ENCODE measurements around the gene MS4A4A. TPM values are rescaled to one million over a fixed set of nuclear protein-coding genes. Genes with fewer than 3 reads are reported as not detected.
A peak's percentile ranks its signal among the peaks of the same experiment; 100 is the strongest.
"Not testable (repeated sequence)": the region's sequence is repeated elsewhere in the genome, so short reads cannot be mapped to it uniquely, and the experiment has no call there.

Gene MS4A4A
- total RNA-seq = 5.6 TPM

DNA sequence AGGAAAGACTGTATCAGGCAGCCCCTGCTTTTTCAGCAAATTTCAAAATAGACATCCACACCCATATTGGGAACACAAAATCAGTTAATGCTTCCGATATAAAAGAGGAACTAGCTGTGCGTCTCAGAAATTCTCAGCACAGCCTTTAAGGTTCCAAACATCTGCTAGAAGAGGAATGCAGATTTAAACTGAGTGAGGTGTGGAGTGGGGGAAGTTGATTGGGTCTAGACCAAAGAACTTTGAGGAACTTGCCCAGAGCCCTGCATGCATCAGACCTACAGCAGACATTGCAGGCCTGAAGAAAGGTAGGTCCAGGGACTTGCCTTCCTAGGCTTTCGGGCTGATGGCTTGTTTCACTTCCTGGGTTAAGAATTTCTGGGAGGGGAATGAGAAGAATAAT, at the start of gene MS4A4A:
MS4A4A (plus strand) TSS at position 255 of the 400 bp plus-strand sequence; CDS start at position 265, 10 bp downstream.
- DNase-seq (ENCODE audit: low spot score) = no peak
- ATAC-seq = peak; percentile 43

GRCh38 chr11:60230681-60231080, 49.8 kb upstream of the MS4A4A start:
- DNase-seq (ENCODE audit: low spot score) (no peak), ATAC-seq (no peak)

- ATAC-seq = no peak
- no peak for DNase-seq (ENCODE audit: low spot score)
Observed at GRCh38 chr11:60235321-60235720, 45.1 kb upstream of the MS4A4A start.

DNA sequence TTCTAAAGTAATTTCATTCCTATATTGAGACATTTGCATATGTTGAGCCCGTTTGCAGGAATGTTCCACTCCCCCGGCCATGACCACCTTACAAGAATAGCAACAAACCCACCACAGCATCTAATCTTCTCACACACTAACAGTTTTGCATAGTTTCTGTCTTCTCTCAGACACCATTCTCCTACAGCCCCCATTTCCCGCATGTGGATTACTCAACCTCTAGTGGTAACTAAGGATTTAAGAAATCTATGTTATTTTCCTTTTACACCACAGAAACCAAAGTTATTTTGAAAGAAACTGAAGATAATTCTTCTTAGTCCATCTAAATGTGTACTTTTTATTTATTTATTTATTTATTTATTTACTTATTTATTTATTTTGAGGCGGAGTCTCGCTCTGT, 39.8 kb upstream of the MS4A4A start:
- ATAC-seq = no peak
- no peak for DNase-seq (ENCODE audit: low spot score)

- DNase-seq (ENCODE audit: low spot score) (no peak), ATAC-seq (peak; percentile 29)
Observed at GRCh38 chr11:60241786-60242185, 38.7 kb upstream of the MS4A4A start.

DNA sequence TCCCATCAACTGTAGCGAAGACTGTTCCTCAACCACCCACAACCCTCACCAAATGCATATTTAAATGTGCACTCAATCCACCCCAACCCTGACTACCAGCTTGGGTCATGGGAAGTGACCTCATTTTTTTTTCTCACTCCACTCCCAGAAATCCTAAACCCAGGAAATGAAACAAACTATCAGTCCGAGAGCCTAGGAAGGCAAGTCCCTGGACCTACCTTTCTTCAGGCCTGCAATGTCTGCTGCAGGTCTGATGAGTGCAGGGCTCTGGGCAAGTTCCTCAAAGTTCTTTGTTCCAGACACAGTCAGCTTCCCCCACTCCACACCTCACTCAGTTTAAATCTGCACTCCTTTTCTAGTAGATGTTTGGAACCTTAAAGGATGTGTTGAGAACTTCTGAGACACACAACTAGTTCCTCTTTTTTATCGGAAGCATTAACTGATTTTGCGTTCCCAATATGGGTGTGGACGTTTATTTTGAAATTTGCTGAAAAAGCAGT, 37.7 kb upstream of the MS4A4A start, which contains the start of gene MS4A4E:
MS4A4E (minus strand) TSS at position 398 of the 500 bp plus-strand sequence. CDS start 13,082 bp downstream, outside the sequence.
- ATAC-seq = no peak

GRCh38 chr11:60251485-60252212, 28.8 kb upstream of the MS4A4A start:
- DNase-seq (ENCODE audit: low spot score) = no peak
- peak; percentile 85 for ATAC-seq

More for the DNA sequence above, 37.7 kb upstream of the MS4A4A start, which contains the start of gene MS4A4E:
- DNase-seq (ENCODE audit: low spot score) = no peak

DNA sequence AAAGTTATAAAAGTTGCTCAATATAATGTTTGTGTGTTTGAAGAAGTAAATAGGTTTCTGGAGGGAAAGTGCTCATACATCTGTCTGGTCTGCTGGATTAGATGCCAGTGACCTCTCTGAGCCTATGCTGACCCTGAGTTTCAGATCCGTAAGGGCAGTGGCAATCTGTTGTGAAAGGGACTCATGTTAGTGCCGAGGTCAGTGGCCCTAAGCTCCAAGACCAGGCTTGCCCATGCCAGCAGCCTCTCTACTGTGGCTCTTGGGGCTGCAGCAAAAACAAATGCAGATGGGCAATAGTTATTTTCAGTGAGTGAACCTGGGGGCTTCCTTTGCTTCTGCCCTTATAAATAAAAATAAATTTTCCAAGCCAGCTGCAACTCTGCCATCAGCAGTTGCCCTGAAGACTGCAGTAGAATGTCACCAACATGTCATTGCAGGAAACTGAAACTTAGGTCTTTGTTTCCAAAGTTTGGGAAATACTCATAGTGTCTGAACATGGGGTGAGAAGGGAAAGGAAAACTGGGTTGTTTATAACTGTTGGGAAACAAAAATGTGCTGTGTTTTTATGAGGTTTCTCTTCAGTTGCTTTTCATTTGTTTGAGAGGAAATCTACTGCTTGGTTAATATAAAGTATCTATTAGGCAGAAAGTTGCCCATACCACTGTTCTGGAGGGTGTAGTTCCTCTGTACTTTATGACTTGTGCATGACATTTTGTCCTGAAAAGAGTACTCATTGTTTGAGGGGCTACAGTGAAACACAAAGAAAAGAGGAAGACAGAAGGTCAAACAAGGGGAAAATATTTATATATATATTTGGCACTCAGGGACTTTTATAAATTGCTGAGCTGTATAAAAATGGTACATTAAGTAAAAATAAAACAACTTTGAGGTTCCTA, 28.0 kb upstream of the MS4A4A start:
- no peak for DNase-seq (ENCODE audit: low spot score)
- peak; percentile 73 for ATAC-seq

DNA sequence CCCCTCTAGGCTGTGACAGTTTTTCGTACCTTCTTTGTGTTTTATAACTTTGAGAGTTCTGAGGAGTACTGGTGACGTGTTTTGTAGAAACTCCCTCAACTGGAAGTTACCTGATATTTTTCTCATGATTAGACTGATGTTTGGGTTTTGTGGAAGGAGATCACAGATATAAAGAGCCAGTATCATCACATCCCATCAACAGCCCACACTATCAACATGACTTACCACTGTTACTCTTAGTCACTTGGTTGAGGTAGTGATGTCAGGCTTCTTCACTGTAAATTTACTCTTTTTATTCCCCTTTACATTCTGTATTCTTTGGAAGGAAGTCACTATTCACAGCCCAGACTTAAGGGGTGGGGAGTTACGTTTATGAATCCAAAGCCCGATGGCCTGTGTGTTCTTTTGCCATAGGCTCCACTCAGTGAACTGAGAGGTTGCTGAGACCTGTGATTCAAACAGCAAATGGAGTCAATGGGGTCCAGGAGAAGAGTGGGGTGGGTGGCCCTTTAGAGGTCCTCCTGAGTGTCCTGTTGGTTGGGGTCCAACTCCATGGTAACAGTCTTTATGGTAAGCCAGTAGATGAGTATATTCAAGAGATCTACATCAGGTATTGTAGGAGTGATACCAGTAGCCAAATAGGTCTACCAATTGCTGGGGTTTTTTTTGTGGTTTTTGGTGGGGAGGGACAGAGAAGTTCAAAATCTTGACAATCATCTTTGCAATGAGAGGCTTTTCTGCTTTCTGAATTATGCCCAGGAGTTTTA, 22.3 kb upstream of the MS4A4A start:
- ATAC-seq (no peak), DNase-seq (ENCODE audit: low spot score) (no peak)

- DNase-seq (ENCODE audit: low spot score) = no peak
- ATAC-seq = no peak
Observed at GRCh38 chr11:60261014-60261413, 19.5 kb upstream of the MS4A4A start.

GRCh38 chr11:60263402-60263801, 17.1 kb upstream of the MS4A4A start:
- DNase-seq (ENCODE audit: low spot score) = no peak
- ATAC-seq = peak; percentile 37

DNA sequence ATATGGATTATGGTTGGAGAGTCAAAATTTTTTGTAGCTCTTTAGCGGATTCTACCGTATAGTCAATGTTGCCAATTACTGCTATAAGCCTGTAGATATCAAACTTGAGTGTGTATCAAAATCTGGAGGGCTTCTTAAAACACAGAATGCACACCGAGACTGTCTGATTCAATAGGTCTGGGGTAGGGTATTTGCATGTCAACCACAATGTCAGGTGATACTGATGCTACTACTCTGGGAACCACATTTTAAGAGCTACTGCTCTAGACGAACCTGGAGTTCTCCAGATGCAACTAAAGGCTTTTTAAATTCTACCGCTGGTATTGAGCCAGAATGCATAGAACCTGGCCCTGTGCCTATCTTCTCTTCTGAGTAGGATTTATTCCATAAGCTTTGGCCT, 15.8 kb upstream of the MS4A4A start:
- DNase-seq (ENCODE audit: low spot score) (no peak), ATAC-seq (no peak)

- no peak for DNase-seq (ENCODE audit: low spot score)
- ATAC-seq = peak; percentile 92
Observed at GRCh38 chr11:60265373-60266214, 14.9 kb upstream of the MS4A4A start.

GRCh38 chr11:60274416-60274815, 6.0 kb upstream of the MS4A4A start:
- no peak for DNase-seq (ENCODE audit: low spot score)
- no peak for ATAC-seq

GRCh38 chr11:60281485-60281884, 1.0 kb downstream of the MS4A4A start:
- DNase-seq (ENCODE audit: low spot score) (no peak), ATAC-seq (no peak)

- DNase-seq (ENCODE audit: low spot score) = no peak
- no peak for ATAC-seq
Observed at GRCh38 chr11:60282286-60282685, 1.8 kb downstream of the MS4A4A start.

GRCh38 chr11:60285411-60286126, 5.1 kb downstream of the MS4A4A start:
- DNase-seq (ENCODE audit: low spot score); ATAC-seq: not testable (repeated sequence)

- DNase-seq (ENCODE audit: low spot score) (no peak), ATAC-seq (no peak)
Observed at GRCh38 chr11:60288531-60288930, 8.1 kb downstream of the MS4A4A start.

- DNase-seq (ENCODE audit: low spot score) (no peak), ATAC-seq (no peak)
Observed at GRCh38 chr11:60292145-60292544, 11.7 kb downstream of the MS4A4A start.

Measured in left lobe of liver (tissue), 2 donors.